Endometrial microvascular endothelial cells (primary cell): Measurements from ENCODE around the gene DTYMK. TPM values are rescaled to one million over a fixed set of nuclear protein-coding genes. Genes with fewer than 3 reads are reported as not detected.

Source experiments
- in situ Hi-C: cut with HindIII; loops from 2 replicates; pipeline ENCODE4 v1.10.0; 2017; ENCODE audit warnings: low sequenced_read_pairs, low pct_unique_long_range_greater_than_20kb; ENCODE audit errors: inconsistent ontology term
- total RNA-seq: library from RNA; depleted of rRNA; stranded (reverse); fragments of >200 nt; gene quantifications from one replicate; pipeline ENCODE4 v1.2.3, GENCODE V29; 2015; ENCODE audit errors: inconsistent ontology term

Gene DTYMK
- total RNA-seq, 1 donor from 2014 or later, result 140 TPM

GRCh38 chr2:241655516-241656189 lies 31.0 kb downstream of the DTYMK start:
- in situ Hi-C loops, result no loop called here

- in situ Hi-C loops, result no loop called here
Observed at GRCh38 chr2:241654551-241654950, 32.1 kb downstream of the DTYMK start.

GRCh38 chr2:241653210-241653750 lies 33.3 kb downstream of the DTYMK start:
- in situ Hi-C loops, result no loop called here

- in situ Hi-C loops, result no loop called here
Observed at GRCh38 chr2:241652722-241653121, 33.9 kb downstream of the DTYMK start.

- in situ Hi-C loops, result no loop called here
Observed at GRCh38 chr2:241652142-241652541, 34.5 kb downstream of the DTYMK start.

GRCh38 chr2:241649927-241650326 lies 36.7 kb downstream of the DTYMK start:
- in situ Hi-C loops, result no loop called here

- in situ Hi-C loops, result no loop called here
Observed at GRCh38 chr2:241649404-241649803, 37.2 kb downstream of the DTYMK start.

- in situ Hi-C loops, result no loop called here
Observed at GRCh38 chr2:241648453-241648852, 38.2 kb downstream of the DTYMK start.

GRCh38 chr2:241645915-241646645 lies 40.5 kb downstream of the DTYMK start:
- in situ Hi-C loops, result no loop called here

- in situ Hi-C loops, result no loop called here
Observed at GRCh38 chr2:241645056-241645914, 41.3 kb downstream of the DTYMK start.

- in situ Hi-C loops, result no loop called here
Observed at GRCh38 chr2:241641631-241642030, 45.0 kb downstream of the DTYMK start.

GRCh38 chr2:241640165-241640795 lies 46.3 kb downstream of the DTYMK start:
- in situ Hi-C loops, result no loop called here

- in situ Hi-C loops, result no loop called here
Observed at GRCh38 chr2:241639385-241639784, 47.2 kb downstream of the DTYMK start.

GRCh38 chr2:241638940-241639339 lies 47.7 kb downstream of the DTYMK start:
- in situ Hi-C loops, result no loop called here

- in situ Hi-C loops, result no loop called here
Observed at GRCh38 chr2:241637795-241638660, 48.6 kb downstream of the DTYMK start.

GRCh38 chr2:241637018-241637794 lies 49.4 kb downstream of the DTYMK start, which contains the start of the genes ATG4B and THAP4:
TSS of gene ATG4B (plus strand) at chr2:241637693. CDS start at chr2:241637715, 22 bp downstream.
TSS of gene THAP4 (minus strand) at chr2:241637158. CDS start at chr2:241637017, 141 bp downstream.
- in situ Hi-C loops, result no loop called here
